ENCODE results near the gene SLC46A3.
"Not testable (repeated sequence)": the region's sequence is repeated elsewhere in the genome, so short reads cannot be mapped to it uniquely, and the experiment has no call there.

The SLC46A3 gene

DNA sequence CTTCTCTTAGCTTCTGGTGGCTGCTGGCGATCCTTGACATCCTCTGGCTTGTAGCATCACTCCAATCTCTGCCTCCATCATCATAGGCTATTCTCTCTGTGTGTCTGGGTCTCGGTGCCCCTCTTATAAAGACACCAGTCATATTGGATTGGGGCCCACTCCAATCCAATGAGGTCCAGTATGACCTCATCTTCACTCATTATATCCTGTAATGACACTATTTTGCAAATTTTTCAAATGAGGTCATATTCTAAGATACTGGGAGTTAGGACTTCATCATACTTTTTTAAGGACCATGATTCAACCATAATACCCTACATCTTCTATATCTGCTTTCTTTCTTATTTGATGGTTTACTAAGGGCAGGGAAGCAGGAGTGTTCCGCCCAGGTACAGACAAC lies 12.0 kb upstream of the SLC46A3 start:
- no peak for DNase-seq

- no peak for DNase-seq
These were observed 10.8 kb upstream of the SLC46A3 start for GRCh38 chr13:28729541-28729940.

GRCh38 chr13:28728642-28729041 lies 9.9 kb upstream of the SLC46A3 start:
- DNase-seq, result no peak

DNA sequence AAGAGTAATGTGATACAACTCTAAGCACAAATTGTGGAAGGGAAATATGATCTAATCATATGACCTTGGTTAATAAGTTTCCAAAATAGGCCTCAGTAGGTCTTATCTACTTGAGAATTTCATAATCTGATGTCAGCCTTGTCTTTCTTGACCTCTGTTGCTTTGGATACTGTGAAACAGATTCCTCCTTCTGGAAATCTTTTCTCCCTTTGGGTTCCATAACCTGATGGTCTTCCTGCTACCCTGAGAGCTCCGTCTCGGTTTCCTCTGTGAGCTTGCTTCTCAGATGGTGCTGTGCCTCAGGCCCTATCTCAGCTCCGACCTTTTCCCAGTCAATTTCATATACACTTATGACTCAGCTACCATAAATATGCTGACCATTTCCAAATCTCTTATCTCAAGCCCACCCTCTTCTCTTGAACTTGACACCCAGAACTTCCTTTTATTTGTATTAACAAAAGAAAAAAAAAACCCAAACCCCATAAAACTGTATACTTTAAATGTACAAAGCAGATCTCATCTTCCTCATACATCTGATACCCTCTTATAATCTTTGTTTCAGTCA lies 6.4 kb upstream of the SLC46A3 start:
- no peak for DNase-seq

DNA sequence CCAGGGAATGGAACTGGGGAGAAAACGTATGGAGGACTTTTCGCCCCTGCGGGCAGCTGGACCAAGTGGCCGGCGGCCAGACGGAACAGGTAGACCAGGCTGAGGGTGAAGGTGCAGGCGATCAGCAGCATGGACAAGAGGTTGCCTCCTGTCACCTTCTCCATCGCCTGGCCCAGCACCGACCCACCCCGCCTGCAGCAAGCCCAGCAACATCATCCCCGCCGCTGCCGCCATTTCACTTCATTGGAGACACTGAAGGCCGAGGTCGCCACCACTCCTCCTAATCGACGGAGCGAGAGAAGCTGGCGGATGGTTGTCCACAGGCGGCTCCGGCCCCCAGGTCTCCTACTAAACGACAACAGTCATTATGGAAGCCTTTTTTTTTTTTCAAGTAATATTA lies 5.0 kb upstream of the SLC46A3 start:
- DNase-seq, result no peak

DNA sequence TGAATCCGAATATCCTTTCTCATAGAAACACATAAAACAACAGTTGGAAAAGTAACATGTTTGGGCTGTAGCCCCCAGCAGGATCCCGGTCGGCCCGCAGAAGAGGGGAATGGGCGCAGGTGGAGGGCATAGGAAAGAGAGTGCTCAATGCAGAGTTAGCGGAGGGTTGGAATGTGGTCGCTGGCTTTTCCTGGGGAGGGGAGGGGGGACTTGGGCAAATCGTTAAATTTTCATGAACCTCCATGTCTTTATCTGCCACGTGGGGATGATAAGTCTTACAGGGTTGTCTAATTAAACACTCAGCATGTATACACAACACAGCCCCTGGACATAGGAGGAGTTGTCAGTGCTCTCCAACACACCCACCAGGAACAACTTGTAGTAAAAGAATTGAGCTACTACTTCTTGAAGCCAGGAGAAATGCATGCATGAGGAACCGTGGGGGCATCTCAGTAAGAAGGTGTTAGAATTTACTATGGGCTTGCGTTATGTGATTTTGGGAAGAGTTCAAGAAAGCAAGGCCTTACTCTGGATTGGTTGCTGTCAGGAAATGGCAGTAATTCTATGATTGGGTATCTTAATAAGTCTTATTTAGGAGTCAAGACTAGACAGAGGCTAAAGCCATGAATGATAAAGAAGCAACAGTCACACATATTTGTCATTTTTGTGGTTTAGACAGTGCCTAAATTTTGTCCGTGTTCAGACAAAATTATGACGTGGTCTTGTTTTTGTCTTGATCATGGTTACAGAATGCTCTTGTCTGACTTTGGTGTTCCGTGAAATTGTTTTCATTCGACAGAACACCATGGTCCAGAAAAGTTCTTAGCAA lies 671 bp upstream of the SLC46A3 start:
- DNase-seq, result peak; percentile 8

DNA sequence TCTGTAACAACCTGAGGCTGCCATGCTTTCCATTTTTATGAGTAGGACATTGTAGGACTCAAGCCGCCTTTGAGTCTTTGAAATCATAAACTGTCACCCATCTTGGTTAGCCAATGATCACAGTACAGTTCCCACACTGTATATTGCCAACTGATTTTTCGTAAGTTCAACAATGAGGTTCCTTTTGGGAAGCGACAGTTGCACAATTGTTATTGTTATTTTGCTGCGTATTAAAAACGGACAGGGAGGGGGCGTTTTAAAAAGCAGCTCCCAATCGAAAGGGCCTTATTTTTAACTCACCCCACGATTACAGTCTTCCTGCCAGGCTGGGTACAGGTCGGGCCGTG lies 601 bp downstream of the SLC46A3 start:
- no peak for DNase-seq

DNA sequence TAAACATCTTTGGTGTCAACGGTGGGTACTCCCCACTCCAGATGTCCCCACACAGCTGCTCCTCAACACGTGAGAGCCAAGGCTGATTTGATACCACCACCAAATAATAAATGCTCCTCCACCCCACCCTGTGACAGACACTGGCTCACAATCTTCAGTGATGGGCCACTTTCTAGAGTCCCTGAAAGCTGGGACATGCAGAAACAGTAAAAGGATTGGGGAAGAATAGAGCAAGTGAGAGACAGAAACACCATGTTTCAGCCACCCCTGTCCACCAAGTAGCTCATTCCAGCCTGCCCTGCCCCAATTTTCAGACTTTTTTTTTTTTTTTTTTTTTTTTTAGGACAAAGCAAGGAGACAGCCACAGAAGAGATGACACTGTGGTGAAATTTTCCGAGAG lies 1.6 kb downstream of the SLC46A3 start:
- no peak for DNase-seq

DNA sequence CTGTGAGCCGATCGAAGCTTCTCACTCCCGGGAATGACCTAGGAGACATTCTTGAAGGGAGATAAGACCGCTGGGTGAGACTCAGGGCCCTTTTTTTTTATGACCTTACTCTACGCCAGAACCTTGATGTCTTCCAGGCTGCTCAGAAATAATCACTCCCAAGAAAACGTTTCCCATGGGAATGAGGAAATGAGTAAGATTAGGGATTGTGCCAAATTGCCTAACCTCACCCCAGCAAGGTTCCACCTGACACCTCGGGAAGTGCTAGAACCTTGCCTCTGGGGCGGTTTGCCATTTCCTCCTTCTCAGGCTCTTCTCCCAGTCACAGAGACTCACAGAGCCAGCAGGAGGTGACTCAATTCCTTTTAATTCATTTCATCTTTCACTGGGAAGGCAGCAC lies 2.3 kb downstream of the SLC46A3 start:
- DNase-seq, result no peak

DNA sequence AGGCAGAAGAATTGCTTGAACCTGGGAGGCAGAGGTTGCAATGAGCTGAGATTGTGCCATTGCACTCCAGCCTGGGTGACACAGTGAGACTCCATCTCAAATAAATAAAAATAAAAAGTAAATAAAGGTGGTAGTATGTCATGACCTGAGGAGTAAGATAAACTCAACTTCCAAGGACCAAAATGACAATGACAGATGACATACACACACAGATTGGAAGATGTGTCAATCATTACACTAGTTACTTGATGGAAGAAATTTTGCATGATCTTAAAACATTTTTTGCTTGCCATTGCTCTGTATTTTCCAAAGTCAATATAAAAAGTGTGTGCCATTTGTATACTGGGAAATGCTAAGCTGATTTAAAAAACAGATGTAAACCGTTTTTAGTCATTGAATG lies 4.1 kb downstream of the SLC46A3 start:
- DNase-seq, result no peak

- no peak for DNase-seq
These were observed 8.6 kb downstream of the SLC46A3 start for GRCh38 chr13:28710161-28710560.

GRCh38 chr13:28707629-28708427 lies 10.9 kb downstream of the SLC46A3 start:
- DNase-seq, result no peak

- no peak for DNase-seq
These were observed 13.2 kb downstream of the SLC46A3 start for GRCh38 chr13:28705461-28706083.

GRCh38 chr13:28704919-28705318 lies 13.9 kb downstream of the SLC46A3 start:
- no peak for DNase-seq

- DNase-seq, result no peak
These were observed 14.5 kb downstream of the SLC46A3 start for GRCh38 chr13:28704282-28704681.

DNA sequence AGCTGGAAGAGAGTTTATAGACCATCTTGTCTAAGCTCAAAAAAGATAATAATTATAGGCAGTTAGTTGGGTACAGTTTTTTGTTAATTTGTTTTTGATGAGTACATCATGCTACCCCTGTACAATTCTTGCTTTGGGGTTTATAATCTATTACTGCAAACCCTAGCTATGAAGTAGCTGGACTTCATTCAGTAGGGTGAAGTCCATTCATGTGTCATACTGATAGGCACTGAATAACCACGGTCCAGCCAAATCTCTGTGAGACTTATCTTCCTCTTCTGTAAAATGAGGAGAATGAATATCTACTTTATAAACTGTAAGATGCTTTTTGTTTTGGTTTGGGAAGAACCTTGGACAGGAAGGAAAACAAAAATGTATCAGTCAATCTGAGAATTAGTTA lies 19.5 kb downstream of the SLC46A3 start:
- no peak for DNase-seq

DNA sequence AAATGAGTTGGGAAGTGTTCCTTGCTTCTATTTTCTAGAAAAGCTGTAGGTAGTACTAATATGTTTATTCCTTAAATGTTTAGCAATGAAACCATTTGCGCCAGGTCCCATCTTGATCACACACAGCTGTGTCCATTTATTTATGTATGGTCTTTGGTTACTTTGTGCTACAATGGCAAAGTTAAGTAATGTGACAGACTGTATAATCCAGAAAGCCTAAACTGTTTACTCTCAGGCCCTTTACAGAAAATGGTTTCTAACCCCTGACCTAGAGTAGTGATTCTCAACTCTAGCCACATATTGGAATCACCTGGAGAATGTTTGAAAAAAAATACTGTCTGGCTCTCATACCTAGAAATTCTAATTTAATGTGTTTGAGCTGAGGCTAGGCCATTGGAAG lies 21.3 kb downstream of the SLC46A3 start:
- DNase-seq, result no peak

- DNase-seq, result not testable (repeated sequence)
These were observed 24.9 kb downstream of the SLC46A3 start for GRCh38 chr13:28693605-28694491.

- no peak for DNase-seq
These were observed 32.9 kb downstream of the SLC46A3 start for GRCh38 chr13:28685892-28686291.

DNA sequence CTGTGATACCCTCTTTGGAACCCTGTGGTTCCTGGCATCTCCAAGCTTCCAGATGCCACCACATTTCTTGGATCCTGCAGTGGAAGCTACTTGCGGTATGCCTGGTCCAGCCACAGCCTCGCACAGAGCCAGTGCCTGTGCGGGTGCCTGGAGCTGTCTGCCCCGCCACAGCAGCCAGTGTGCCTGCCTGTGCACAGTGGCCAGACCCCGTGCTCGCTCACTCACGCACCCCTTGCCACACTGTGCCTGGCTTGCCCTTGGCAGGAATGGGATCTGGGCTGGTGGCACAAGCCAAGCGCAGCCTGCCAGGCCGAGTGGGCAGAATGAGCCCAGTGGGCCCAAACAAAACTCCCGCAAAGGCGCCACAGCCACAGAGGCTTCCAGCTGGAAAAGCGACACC lies 33.7 kb downstream of the SLC46A3 start:
- no peak for DNase-seq

DNA sequence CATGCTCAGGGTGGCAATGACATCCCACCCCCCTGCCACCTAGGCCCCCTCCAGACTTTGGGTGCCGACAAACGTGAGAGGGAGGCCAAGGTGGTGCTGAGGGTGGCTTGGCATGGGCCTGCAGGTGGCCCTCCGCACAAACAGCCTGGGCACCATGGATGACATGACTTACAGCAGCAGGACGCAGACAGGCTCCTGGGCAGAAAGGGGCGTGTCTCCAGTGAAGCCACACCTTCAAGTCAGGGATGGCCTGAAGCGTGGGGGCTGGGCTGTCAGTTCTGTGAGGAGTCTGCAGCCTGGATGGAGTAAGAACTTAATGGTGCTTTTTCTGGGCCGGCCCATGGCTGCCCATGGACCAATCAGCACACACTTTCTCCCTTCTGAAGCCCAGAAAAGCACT lies 34.5 kb downstream of the SLC46A3 start:
- DNase-seq, result no peak

DNA sequence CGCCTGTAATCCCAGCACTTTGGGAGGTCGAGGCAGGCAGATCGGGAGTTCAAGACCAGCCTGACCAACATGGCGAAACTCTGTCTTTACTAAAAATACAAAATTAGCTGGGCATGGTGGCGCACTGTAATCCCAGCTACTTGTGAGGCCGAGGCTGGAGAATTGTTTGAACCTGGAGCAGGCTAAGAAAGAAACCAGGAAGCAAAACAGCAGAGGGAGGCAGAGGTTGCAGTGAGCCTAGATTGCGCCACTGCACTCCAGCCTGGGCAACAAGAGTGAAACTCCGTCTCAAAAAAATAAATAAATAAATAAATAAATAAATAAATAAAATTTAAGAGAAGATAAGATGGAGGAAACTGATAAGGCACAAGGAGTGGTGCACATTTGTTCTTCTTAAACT lies 35.6 kb downstream of the SLC46A3 start:
- not testable (repeated sequence) for DNase-seq

DNA sequence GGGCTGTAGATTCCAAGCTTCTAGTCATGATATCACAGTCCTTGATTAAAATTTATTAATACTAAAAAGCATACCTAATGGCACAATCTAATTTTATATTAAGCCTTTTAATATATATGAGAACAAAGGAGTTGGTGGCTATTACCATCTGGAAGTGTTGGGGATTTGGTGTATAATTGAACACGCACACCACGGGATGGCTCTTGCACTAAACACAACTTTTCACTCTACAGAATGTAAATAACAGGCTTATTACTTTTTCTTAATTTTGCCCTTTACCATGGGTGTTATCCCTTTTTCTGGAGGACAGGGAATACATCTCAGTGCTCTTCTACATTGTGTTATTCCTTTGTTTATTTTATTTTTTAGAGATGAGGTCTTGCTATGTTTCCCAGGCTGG lies 38.2 kb downstream of the SLC46A3 start:
- DNase-seq, result no peak

Measured in CD4-positive, alpha-beta T cell treated with Interleukin-12 subunit alpha and Interleukin-12 subunit beta, for 1 hour (primary cell).